ENCODE results near the gene PKP4. TPM values are rescaled to one million over a fixed set of nuclear protein-coding genes. Genes with fewer than 3 reads are reported as not detected.

Gene PKP4
- total RNA-seq, 1 donor, result 62.2 TPM

GRCh38 chr2:158729451-158729850 lies 272.7 kb downstream of the PKP4 start:
- no peak overlapping the region for H3K4me3 ChIP-seq (ENCODE audit: low read depth, low read length)

DNA sequence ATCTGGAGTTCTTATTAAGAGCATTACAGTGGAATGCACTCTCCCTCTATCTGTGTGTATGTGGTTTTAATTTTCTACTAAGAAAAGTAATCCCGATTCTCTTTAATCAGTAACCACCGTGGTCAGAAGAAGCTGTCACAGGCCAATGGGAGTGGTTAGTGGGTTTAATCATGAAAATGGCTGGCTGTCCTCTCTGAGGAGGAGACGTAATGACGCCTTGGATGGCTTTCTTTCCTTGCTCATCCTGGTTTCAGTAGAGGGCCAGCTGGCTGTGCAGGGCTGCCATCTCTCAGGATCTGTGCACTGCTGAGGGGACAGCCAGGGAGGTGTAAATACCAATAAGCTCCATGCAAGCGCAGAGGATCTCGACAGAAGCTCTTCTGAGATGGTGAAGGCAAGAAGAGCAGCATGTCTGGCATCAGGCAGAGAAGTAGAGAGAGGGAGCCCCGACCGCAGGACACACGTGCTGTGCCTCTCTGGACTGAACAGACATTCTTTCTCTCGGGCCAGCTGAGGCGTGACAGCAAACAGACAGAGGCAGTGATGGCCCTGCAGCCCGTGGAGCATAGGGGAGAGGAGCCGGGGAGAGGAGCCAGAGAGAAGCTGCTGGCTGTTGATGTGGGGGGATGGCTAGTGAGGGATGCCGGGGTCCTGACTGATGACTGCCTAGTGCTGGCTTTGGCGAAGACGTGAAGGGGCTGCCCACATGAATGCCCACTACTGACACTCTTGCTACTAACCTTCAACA lies 273.3 kb downstream of the PKP4 start:
- no peak overlapping the region for H3K4me3 ChIP-seq (ENCODE audit: low read depth, low read length)
- no peak for DNase-seq (ENCODE audit: low read depth)
- TF ChIP-seq, protein P1, sequence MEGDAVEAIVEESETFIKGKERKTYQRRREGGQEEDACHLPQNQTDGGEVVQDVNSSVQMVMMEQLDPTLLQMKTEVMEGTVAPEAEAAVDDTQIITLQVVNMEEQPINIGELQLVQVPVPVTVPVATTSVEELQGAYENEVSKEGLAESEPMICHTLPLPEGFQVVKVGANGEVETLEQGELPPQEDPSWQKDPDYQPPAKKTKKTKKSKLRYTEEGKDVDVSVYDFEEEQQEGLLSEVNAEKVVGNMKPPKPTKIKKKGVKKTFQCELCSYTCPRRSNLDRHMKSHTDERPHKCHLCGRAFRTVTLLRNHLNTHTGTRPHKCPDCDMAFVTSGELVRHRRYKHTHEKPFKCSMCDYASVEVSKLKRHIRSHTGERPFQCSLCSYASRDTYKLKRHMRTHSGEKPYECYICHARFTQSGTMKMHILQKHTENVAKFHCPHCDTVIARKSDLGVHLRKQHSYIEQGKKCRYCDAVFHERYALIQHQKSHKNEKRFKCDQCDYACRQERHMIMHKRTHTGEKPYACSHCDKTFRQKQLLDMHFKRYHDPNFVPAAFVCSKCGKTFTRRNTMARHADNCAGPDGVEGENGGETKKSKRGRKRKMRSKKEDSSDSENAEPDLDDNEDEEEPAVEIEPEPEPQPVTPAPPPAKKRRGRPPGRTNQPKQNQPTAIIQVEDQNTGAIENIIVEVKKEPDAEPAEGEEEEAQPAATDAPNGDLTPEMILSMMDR (IDR thresholded peaks at IDR 0.05; ENCODE audit: insufficient read depth, low read depth, low read length), result no peak

More at GRCh38 chr2:158729451-158729850, 272.7 kb downstream of the PKP4 start:
- TF ChIP-seq, protein P1 (IDR thresholded peaks at IDR 0.05; ENCODE audit: insufficient read depth, low read depth, low read length), result no peak
- no peak for DNase-seq (ENCODE audit: low read depth)

GRCh38 chr2:158730621-158731140 lies 273.9 kb downstream of the PKP4 start:
- no peak for DNase-seq (ENCODE audit: low read depth)
- H3K4me3 ChIP-seq (ENCODE audit: low read depth, low read length), result no peak overlapping the region
- TF ChIP-seq, protein P1 (IDR thresholded peaks at IDR 0.05; ENCODE audit: insufficient read depth, low read depth, low read length), result no peak

GRCh38 chr2:158731386-158731785 lies 274.6 kb downstream of the PKP4 start:
- no peak for DNase-seq (ENCODE audit: low read depth)
- TF ChIP-seq, protein P1 (IDR thresholded peaks at IDR 0.05; ENCODE audit: insufficient read depth, low read depth, low read length), result no peak
- H3K4me3 ChIP-seq (ENCODE audit: low read depth, low read length), result no peak overlapping the region

Small RNAs within 50 kb of the gene (small RNA-seq; reads per million reads assigned to genes)
- gene AC005042.3 (not detected), gene RN7SL393P (not detected)

Other genes with a start within 250 kb of the PKP4 start
- 0.32 and 2.6 TPM in 2 replicates for gene CCDC148, start 199 bp upstream of the PKP4 start, total RNA-seq

Measured in fibroblast of villous mesenchyme (primary cell).